ENCODE data around the gene CTNNA2. TPM values are rescaled to one million over a fixed set of nuclear protein-coding genes. Genes with fewer than 3 reads are reported as not detected.

CTNNA2 gene
- total and polyA plus RNA-seq, 2 of the 8 experiments (the other 6 are each of a cell fraction or from before 2014, with no cell fraction given): 3.9 to 9.0 TPM

DNA sequence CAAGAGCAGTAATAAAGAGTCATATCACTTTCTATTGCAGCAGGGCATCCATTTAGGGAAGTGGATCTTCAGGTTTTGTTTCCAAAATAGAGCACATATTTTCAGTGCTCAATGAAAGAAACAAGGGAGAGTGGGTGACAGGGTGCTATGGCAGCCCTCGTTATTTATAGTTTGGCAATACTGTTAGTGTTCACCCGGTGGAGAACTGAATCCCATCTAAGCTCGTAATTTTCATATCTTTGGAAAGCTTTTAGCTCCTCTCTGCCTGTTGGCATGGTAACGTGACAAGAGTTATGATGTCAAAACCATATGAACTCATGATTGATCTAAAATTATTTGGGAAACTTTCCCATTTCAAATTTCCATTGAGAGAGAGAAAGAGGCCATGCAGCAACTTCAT, 459.8 kb downstream of the CTNNA2 start:
- Histone ChIP-seq H2BK15ac (ENCODE audit: low read length) (no peak overlapping the region), H3K56ac (replicated peaks; ENCODE audit: insufficient read length, low read depth, low read length) (no peak overlapping the region), H3K9me3 (ENCODE audit: insufficient read depth in 2 of 2, low read depth in 1 of 2, low read length in 1 of 2) (no peaks in the 10 kb centered on the region), H3K36me3 (ENCODE audit: control insufficient read depth in 2 of 4, insufficient read depth in 4 of 4, low read length in 3 of 4) (no peaks in the 10 kb centered on the region), H3K18ac (ENCODE audit: extremely low read depth, low read length) (no peak overlapping the region), H4K8ac (ENCODE audit: extremely low read depth, insufficient read depth, low read length) (no peak overlapping the region), H3K4ac (replicated peaks; ENCODE audit: insufficient read length, low read depth, low read length) (no peak overlapping the region), H2BK5ac (ENCODE audit: low read depth, low read length) (no peak overlapping the region), H3K27me3 (replicated peaks in 1 of 4; ENCODE audit: control insufficient read depth in 3 of 4, extremely low read depth in 1 of 4, insufficient read depth in 3 of 4, low read length in 3 of 4) (no peaks in the 10 kb centered on the region), H3K4me3 (ENCODE audit: extremely low read depth in 1 of 4, insufficient read depth in 2 of 4, low read depth in 3 of 4, low read length in 4 of 4) (no peak overlapping the region), H3K4me1 (replicated peaks in 1 of 4; ENCODE audit: control insufficient read depth in 3 of 4, insufficient read depth in 4 of 4, low read length in 3 of 4) (peaks cover 0 to 31% (median 15%) of the 10 kb centered on the region in 4 experiments), H3K23me2 (ENCODE audit: low read depth, low read length) (no peaks in the 10 kb centered on the region), H4K91ac (replicated peaks; ENCODE audit: insufficient read length, low read length) (no peak overlapping the region), H4K20me1 (replicated peaks in 1 of 2; ENCODE audit: control insufficient read depth in 1 of 2, insufficient read depth in 2 of 2, low read length in 2 of 2) (no peaks in the 10 kb centered on the region), H2BK20ac (ENCODE audit: low read length) (peak overlapping the region; percentile 49; the same call in 1 of the 2 replicates), H2AK5ac (ENCODE audit: low read depth, low read length) (no peak overlapping the region), H3K79me2 (ENCODE audit: control insufficient read depth in 1 of 2, insufficient read depth in 2 of 2, low read length in 2 of 2) (no peaks in the 10 kb centered on the region), H3K14ac (ENCODE audit: insufficient read length) (no peak overlapping the region), H3K27ac (ENCODE audit: low read depth, low read length) (no peak overlapping the region), H4K5ac (ENCODE audit: insufficient read length, low read depth, low read length) (no peak overlapping the region), H3K79me1 (ENCODE audit: low read depth, low read length) (no peaks in the 10 kb centered on the region), H2AFZ (ENCODE audit: low read length) (no peak overlapping the region), H2BK120ac (replicated peaks; ENCODE audit: low read depth, low read length) (no peak overlapping the region), H3K9ac (replicated peaks in 1 of 4; ENCODE audit: extremely low read depth in 1 of 4, low read depth in 3 of 4, low read length in 3 of 4) (no peak overlapping the region), H3K23ac (ENCODE audit: insufficient read length) (no peak overlapping the region), H3K4me2 (ENCODE audit: insufficient read depth in 1 of 2, low read depth in 2 of 2, low read length in 2 of 2) (no peak overlapping the region; a peak in 1 of 4 replicates), H2BK12ac (ENCODE audit: low read depth, low read length) (no peak overlapping the region)
- FAIRE-seq (no peak), DNase-seq (ENCODE audit: low read depth in 1 of 2, low spot score in 2 of 2) (no peak)
- ChIA-PET POLR2A (ENCODE audit: partially characterized antibody) (interaction anchor here (0.7 kb wide), 1 partner anchor 10 kb away, joined by 3 read pairs; no protein-coding TSS in a partner anchor), CTCF (ENCODE audit: partially characterized antibody) (interaction anchor here (1.6 kb wide), 1 partner anchor 8 kb away, joined by 7 read pairs; no protein-coding TSS in a partner anchor)
- no peak for TF ChIP-seq EP300 (IDR thresholded peaks at IDR 0.05; ENCODE audit: borderline replicate concordance in 1 of 2, low read depth in 2 of 2, low read length in 2 of 2)
- WGBS, 2 experiments (ENCODE audit: extremely low coverage in 1 of 2, insufficient coverage in 1 of 2, insufficient read length in 1 of 2, insufficient replicate concordance in 2 of 2, low coverage in 1 of 2, low lambda C conversion rate in 2 of 2, missing lambda C conversion rate in 1 of 2): 92% methylated on average over 4 of the region's 4 CpGs; no CpG with 5 or more reads in 1 of the 2 experiments

Measured in H1 (cell line).